Stimulated activated CD8-positive, alpha-beta memory T cell treated with anti-CD3 and anti-CD28 coated beads, Interleukin-15, amount 100 ng/mL, for 48 hours (primary cell): ENCODE measurements around the gene MEX3C.

ENCODE experiments used
- DNase-seq, 2 donors: peaks; one replicate each; pipeline ENCODE4 v3.0.0-alpha.2; 2020; ENCODE audit warnings: low read depth in 2 of 2

Gene MEX3C

DNA sequence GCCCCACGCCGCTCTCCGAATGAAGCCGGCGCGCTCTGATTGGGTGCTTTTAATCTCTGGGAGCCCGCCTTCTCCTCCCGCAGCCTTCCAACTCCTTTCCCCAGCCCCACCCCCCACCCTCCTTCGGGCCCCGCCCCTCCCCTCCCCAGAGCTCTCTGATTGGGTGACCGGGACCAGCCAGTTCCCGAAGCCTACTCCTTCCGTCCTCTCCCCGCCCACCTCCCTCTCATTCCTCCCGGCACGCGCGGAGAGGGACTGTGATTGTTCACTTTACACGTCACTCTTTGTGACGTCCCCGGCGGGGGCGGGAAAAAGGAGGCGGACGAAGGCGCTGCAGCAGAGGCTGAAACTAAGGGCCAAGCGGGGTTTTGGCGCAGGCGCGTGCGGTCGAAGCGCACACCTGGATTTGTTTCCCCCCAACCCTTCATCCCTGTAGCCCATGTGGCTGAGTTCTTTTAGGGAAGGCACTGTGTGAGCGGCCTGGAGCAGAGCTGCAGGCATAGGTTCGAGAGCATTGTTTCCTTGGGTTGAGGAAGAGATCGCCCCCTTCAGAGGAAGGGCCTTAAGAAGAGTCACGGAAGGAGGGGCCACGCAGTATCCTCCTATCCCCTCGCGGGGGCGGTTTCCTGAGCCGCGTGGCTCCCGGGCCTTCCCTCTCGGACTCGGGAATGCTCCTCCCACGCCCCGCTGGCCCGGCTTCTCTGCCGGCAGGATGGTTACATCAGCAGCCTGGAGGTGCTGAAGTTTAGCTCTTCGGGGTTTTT is at the start of gene MEX3C:
TSS of gene MEX3C (minus strand) at position 21 of the 764 bp plus-strand sequence. CDS start 361 bp downstream, outside the sequence.
- peak; percentile 98 for DNase-seq

DNA sequence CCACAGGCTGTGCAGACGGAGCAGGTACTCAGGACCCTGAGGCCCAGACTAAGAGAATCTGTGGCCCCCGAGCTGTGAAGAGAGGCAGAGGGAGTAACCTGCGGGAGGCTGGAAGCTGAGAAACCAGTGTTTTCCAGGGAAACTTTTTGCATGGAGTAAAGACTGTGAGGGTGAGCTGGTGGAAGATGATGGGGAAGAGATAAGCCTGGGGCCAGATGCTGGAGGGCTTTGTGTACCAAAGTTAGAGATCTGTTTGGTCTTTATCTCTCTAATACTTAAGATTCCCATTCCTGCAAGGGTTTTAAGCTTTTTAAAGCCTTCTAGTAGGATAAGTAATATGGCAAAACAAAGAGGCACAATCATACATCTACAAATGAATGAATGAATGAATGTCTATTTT is 43.7 kb upstream of the MEX3C start:
- DNase-seq = no peak

DNA sequence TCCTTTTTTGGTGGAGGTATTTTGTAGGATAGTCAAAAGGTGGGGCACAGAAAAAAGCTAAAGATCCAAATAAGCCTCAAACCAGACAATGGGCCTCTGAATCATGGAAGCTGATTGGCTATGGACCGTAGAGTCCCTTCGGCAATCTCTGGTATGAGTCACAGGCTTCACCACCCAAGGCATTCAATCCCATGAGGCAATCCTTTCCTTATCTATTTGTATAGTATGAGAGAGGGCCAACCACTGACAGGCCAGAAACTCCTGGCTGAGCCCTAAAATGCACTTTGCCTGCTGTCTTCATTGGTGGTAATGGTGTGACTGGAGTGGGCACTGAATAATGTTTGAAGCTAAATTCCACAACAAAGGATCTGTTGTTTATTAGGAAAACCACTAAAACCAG is 38.7 kb upstream of the MEX3C start:
- DNase-seq = peak in 1 of 2 donors; percentile 12

DNA sequence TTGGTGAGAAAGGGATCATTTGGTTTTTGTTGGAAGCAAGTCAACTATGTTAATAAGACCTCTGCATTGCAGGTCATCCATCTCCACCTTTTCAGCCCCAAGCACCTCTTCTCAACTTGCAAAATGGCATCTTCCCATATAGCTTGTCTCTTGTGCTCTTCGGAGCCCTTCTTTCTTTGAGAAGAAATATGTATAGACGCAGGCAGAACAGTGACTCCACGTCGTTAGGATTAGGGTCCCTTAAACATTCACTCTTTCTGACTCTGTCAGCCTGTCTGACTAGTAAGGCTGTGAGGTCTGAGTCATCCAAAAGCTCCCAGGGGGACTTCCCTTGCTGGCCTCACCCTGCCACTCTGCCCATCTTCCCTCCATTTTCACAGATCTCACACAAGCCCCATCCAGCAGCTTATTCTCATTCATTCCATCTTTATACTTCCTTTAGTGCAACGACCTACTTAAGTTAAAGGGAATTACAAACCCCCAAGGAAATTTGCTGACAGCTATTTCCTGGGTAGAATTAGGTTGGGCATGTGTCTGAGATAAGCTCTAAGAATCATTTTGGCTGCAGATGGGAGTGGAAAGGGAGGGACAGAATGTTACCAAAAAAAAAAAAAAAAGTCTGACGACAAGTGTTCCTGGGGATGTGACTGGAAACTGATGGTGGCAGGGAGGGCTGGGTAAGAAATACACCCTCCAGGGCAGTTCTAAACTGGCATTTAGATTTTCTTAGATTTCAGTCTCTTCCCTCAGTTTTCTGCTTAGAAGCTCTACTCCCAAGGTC is 37.7 kb upstream of the MEX3C start:
- peak; percentile 43 to 55 for DNase-seq

DNA sequence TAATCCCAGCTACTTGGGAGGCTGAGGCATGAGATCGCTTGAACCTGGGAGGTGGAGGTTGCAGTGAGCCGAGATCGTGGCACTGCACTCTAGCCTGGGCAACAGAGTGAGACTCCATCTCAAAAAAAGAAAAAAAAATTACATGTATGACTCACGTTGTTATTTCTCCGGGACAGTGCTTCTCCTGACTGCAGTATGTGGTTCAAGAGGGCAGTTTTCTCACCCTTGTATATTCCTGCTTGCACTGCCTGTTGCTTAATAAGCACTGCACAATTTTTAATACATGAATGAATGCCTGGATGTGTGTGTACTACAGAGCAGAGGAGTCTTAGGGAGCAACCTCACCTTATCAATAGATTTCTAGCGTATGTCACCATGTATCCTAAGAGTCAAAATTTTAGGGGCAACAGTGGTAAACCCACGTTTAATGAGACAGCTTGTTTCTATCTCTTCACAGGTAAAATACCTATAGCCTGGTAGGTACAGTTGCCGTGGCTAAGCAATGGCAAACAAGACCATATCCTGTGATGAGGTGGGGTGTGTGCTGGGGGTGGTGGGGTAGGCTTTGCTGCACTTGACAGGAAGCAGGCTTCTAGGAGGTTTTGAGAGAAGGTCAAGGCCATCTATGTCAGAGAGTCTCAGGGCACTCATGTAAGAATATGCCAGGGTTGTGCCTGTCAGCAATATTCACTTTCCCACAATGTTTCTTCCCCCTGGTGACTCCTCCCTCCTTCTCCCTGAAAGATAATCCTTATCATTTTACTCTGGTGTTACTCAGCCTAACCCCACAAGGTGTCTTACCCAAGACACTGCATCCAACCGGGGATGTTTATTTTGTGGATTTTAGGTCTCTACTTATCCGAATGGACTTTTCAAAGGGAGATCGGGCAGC is 36.9 kb upstream of the MEX3C start:
- no peak for DNase-seq

DNA sequence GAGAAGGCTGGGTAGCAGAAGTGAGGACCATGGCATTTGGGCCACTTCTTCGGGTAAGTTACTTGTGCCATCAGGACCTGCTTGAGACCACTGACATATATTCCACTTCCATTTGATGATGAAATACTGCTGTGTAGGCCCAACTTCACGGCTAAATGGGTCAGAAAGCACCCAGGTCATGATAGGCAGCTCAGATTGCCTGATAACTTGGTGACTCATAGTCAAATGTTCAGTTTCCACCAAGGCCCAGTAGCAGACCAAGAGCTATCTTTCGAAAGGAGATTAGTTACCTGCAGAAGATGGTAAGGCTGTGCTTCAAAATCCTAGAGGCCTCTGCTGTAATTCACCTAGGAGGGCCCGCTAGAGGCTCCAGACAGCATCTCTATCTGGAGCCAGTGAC is 31.8 kb upstream of the MEX3C start:
- DNase-seq = no peak

DNA sequence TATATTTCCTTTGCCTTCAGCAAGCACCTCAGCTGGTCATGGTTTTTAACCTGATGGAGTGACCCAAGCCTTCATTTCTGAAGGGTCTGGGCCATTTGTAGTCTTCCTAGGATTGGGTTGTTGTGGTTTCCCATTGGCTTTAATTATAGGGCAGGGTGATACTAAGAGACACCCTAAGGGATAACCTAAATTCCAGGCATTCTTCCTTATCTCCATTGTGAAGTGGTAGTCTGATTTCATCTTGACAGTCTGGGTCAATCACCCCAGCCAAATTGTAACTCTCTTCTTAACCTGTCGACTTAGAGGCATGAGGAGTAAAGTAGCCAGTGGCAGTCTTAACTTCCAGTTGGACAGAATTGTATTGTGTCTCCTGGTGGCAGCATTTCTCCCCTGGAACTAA is 30.2 kb upstream of the MEX3C start:
- no peak for DNase-seq

DNA sequence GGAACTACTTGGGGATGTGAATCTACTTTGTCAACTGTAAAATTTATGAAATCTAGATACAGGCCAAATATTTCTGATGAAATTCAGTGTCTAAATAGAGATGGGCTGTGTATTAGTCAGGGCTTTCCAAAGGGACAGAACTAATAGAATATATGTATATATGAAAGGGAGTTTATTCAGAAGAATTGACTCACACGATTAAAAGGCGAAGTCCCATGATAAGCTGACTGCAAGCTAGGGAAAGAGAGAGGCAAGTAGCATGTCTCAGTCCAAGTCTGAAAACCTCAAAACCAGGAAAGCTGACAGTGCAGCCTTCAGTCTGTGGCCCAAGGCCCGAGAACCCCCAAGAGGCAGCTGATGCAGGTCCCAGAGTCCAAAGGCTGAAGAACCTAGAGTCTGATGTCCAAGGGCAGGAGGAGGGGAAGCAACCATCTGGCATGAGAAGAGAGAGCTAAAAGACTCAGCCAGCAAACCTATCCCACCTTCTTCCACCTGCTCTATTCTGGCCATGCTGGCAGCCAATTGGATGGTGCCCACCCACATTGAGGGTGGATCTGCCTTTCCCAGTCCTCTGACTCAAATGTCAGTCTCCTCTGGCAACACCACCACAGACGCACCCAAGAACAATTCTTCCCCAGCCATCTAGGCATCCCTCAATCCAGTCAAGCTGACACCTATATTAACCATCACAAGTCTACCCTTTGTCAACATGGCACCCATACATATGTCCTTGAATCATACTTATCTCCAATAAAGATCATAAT is 29.3 kb upstream of the MEX3C start:
- DNase-seq = no peak

DNA sequence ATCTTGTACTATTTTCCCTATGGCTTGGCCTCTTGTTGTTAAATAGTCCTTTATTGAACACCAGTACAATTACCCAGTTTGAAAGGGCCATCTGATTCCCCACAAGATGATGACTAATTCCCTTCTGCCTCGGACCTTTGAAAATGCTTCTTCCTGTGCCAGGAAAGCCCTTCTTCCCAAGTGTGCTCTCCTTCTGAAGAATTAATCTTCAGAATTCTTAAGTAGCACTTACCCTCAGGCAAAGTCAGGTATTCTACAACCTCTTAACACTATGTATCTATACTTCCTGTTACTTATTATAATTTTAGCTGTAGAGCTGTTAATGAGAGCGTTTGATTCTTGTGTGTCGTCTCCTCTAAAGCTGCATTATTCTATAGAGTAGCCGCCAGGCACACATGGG is 28.6 kb upstream of the MEX3C start:
- DNase-seq = no peak

DNA sequence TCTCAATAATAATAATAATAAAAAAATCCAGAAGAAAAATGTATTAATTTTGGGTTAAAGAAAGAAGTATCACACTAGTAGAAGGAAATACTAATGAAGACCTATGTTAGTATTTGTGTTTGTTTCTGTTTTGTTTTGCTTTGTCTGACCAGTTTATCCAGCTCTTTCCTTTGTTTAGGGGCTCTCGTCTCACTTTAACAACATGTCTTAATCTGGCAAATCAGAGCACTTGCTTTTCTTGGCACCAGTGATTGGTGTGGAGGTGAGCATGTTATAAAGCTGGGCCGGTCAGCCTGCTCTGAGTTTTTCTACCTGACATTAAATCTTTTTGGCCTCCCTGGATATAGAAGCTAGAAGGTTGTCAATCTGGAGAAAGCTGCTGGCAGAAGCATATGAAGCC is 15.1 kb upstream of the MEX3C start:
- DNase-seq = no peak

DNA sequence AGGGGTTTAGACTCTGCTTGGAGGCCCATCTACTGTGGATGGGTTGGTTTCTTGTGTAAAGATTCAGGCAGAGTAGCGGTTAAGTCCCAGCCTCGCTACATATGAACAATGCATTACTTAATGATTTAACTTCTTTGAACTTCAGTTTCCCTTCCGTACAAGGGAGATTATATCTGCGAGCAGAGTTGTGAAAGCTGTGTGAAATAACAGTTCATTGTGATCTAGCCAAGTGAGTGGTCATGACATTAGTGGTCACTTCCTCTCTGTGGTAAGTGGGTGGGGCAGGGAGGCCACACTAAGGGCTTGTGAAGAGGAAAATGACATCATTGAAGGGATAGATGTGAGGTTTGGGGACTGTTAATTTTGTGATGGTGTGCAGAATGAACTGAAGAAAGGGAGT is 14.1 kb upstream of the MEX3C start:
- peak in 1 of 2 donors; percentile 57 for DNase-seq

DNA sequence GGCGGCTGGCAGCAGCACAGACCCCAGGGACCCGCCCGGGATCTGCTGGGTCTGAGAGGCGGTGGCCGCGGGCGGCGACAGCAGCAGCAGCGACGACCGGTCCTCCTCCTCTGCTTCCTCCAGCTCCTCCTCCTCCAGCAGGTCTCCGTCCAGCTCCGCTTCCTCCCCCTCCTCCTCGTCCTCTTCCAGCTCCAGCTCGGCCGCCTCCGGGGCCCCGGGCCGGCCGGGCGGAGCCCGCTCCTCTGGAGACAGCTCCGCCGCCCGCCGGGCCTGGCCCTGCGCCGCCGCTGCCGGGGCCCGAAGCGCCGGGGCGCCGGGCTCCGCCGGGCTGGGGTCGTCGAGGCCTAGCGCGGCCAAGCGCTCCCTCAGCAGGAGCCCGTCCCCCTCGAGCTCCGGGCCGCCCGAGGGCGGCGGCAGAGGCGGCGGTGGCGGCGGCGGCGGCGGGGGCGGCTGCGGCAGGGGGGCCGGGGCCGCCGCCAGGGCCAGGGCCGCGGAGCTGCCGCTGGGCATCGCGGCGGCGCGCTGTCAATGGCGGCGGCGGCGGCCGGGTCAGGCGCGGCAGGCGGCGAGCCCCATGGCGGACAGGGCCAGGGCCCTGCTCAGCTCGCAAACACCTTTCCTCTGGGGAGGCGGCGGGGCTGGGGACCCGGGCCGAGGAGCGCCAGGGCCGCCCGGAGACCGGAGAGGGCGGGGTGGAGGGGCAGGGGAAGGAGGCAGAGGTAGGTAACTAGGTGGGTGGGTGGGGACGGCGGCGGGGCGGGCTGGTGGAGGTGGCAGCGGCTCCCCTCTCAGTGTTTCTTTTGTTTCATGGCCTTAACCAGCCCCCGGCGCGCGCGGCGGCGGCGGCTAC is 445 bp downstream of the MEX3C start:
- peak in 1 of 2 donors; percentile 17 for DNase-seq

DNA sequence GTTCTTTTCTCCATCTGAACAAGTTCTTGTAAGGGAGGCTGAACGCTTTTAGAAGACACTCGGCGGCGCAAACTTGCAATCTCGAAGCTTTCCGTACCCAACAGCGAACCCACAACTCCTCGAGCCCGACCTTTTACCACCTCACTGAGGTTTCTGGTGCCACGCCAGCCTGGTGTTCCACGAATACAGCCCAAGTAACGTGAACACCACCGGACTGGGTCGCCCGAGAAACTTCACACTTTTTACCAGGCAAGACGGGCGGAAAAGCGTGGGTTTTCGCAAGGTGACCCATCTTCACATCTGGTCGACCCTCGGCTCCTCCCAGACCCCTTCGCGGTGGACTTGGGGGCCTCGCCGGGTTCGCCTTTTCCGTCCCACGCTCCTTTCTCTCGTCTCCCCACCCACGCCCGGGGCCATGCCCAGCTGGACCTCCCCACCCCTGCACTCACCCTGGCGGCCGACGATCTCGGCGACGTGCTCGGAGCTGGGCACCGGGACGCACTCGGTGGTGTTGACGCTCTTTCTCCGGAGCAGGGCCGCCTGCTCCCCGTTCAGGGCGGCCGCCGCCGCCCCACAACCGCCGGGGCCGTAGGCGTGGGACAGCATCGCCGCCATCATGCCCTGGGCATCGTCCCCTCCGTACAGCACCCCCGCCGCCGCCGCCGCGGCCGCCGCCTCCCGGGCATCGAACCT is 1.2 kb downstream of the MEX3C start:
- peak; percentile 37 to 72 for DNase-seq

DNA sequence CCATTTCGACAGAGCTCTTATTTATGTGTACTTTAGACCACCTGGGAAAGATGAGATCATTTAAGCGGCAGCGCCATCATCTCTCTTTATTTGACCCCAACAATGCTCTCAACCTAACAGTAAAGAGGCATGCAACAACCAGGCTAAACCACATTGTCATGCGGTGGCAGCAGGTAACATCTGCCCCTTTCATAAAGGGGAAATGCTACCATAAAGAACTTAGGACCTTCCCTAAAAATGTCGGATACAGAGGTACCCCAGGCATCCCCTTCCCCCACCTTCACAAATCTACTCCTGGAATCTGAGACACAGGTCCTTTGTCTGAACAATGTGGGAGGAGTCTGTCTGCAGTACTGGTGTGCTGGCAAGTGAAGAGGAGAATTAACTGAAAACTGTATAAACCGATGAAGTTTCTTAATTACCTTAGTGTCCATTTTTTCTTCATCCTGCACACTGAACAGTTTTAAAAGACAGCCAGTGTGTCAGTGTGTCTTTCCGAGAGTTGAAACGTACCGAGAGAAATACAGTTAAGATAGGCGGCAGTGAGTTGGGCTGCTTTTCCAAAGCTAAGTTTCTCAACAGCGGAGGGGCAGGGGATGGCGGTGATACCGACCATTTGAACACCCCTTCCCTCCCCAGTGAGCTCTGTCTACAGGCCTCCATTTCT is 1.9 kb downstream of the MEX3C start:
- no peak for DNase-seq

DNA sequence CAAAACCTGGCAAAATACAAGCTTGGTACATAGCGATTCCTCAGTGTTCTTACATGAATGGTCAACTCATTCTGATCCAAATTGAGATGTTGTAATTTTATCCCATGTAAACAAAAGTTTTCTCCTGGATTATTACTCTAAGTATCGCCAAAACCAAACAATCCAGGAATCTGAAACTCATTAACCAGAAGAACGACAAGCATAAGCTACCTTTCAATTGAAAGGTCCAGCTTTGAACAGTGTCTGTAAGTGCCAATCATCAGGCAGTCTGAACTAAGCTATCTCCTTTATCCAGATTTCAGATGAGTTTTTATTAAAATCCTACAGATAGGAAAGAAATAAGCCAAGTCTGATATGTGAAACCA is 2.4 kb downstream of the MEX3C start:
- DNase-seq = no peak

DNA sequence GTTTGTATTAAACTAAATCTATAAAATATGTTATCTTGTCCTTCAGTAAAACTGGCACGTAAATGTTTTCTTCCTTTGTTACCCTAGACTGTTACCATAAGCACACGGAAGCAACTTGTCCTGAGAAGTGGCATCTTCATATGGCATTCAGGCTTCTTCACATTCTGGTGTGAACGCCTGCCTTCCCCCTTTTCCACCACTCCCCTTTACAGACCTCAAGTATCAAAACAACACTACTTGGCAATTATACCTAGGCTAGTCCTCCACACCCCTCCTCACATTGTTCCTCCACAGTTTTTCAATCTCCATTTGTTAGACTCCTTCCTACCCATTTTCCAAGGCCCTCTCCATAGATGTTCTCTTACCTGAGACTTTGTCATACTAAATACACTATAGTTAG is 2.9 kb downstream of the MEX3C start:
- DNase-seq = no peak

DNA sequence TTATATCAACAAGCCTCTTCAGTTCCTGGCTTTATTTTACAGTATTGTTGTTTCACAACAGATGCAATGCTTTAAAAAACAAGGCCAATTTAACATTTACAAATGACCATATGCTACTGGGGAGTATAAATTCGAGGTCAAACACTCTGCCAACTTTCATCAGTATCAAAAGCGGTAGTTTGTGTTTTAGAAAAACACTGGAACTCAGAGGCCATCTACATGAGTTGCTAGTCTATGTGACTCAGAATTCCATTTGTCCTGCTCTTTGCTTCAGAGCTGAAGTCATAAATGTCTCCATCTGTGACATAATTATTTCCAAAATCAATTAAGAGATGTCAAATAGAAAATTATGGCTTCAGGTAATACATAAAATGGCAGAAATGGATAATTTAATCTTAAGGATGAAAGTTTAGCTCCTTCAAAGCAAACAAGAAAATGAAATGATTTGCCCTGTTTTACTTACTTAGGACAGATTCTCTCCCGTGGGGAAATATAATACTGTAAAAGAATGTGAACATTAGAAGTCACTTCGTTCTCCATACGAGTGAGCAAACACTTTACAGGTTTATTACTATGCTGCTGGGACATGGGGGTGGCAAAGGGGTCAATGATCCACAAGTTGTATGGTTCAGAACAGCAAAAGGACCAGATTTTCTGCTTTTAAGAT is 3.7 kb downstream of the MEX3C start:
- no peak for DNase-seq

DNA sequence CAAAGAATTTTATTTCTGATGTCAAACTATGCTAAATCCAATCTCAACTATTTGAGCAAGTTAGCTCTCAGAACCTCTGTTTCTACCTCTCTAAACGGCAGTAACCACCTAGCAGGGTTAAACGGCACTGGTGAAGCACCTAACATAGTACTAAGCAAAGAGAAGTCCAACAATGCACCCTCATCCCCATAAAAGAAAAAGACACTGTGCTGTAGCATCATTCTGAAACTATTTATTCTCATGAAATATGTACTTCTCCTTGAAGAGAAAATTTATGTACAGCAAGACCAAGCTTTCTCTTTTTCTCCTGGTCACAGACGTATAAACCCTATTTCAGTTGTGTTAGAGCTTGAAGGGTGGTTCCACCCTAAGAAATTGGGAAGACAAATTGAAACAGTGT is 4.8 kb downstream of the MEX3C start:
- no peak for DNase-seq

DNA sequence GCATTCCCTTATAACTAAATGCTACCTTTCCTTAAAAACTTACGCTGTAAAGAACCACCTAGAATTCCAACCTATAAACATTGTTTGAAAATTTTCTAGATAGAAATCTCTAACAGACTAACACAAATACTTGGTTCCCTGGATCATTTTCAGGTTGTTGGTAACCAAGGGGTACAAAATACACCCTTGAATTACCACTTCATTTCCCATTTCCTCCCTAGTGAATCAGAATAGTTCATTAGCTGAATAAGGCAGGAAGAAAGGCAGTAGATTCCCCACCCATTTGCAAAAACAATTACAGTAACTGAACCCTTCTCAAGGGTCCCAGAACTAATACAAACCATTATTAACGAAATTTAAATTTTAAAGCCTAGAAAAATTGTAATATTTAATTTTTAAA is 5.5 kb downstream of the MEX3C start:
- no peak for DNase-seq
